H1 (cell line): ENCODE data around the gene DDR2. TPM values are rescaled to one million over a fixed set of nuclear protein-coding genes. Genes with fewer than 3 reads are reported as not detected.

Experiments used
- CTCF ChIA-PET: fragments of 300-600 bp; sonication (Branson Sonifier 250); formaldehyde crosslinking; loops from one replicate; lab custom pipeline; 2021; ENCODE audit not compliant: partially characterized antibody; lab: Charles Lee
- POLR2A ChIA-PET: fragments of 300-600 bp; sonication (Branson Sonifier 250); formaldehyde crosslinking; loops from one replicate; lab custom pipeline; 2021; ENCODE audit warnings: inconsistent platforms; ENCODE audit not compliant: partially characterized antibody; lab: Charles Lee
- DNase-seq, 2 experiments: peaks; one replicate each; pipeline versions ENCODE4 v3.0.0 to v3.0.0-alpha.2; 2010 to 2022; ENCODE audit warnings: low spot score in 2 of 2, low read depth in 1 of 2, mixed read lengths in 1 of 2
- FAIRE-seq: peaks from 2 replicates; lab custom pipeline; 2011; peaks lifted over from hg19 to GRCh38; lab: Jason Lieb, UNC
- H2AFZ ChIP-seq: 2 replicates; pipeline ENCODE4 v1.8.1; 2012; ENCODE audit warnings: low read length, inconsistent platforms
- H2AK5ac ChIP-seq: 2 replicates; pipeline ENCODE4 v1.6.1; 2013; ENCODE audit warnings: low read depth, low read length
- H2BK120ac ChIP-seq: replicated peaks from 2 replicates; pipeline ENCODE3; 2013; ENCODE audit warnings: low read depth, low read length, inconsistent platforms
- H2BK12ac ChIP-seq: 2 replicates; pipeline ENCODE4 v1.6.1; 2013; ENCODE audit warnings: low read depth, low read length
- H2BK15ac ChIP-seq: 2 replicates; pipeline ENCODE4 v1.6.1; 2013; ENCODE audit warnings: low read length
- H2BK20ac ChIP-seq: 2 replicates; pipeline ENCODE4 v1.6.1; 2013; ENCODE audit warnings: low read length
- H2BK5ac ChIP-seq: 2 replicates; pipeline ENCODE4 v1.6.1; 2013; ENCODE audit warnings: low read depth, low read length
- H3K14ac ChIP-seq: 2 replicates; pipeline ENCODE4 v1.6.1; 2013; ENCODE audit warnings: inconsistent platforms; ENCODE audit not compliant: insufficient read length
- H3K18ac ChIP-seq: 2 replicates; pipeline ENCODE4 v1.6.1; 2013; ENCODE audit warnings: low read length; ENCODE audit errors: extremely low read depth
- H3K23ac ChIP-seq: 2 replicates; pipeline ENCODE4 v1.6.1; 2013; ENCODE audit warnings: inconsistent platforms; ENCODE audit not compliant: insufficient read length
- H3K23me2 ChIP-seq: 2 replicates; pipeline ENCODE4 v1.6.1; 2013; ENCODE audit warnings: low read depth, low read length
- H3K27ac ChIP-seq: 2 replicates; pipeline ENCODE4 v1.6.1; 2011; ENCODE audit warnings: low read depth, low read length, inconsistent platforms
- H3K27me3 ChIP-seq, 4 experiments: replicated peaks in 1 of 4; 1 replicate in 1 of 4; 2 replicates in 3 of 4; pipeline versions ENCODE4 v1.6.1 to v1.8.1; 2011 to 2013; ENCODE audit warnings: low read length in 3 of 4, mild to moderate bottlenecking in 3 of 4, inconsistent platforms in 2 of 4, mixed read lengths in 2 of 4, moderate library complexity in 1 of 4; ENCODE audit not compliant: control insufficient read depth in 3 of 4, insufficient read depth in 3 of 4; ENCODE audit errors: extremely low read depth in 1 of 4
- H3K36me3 ChIP-seq, 4 experiments: 2 replicates each; pipeline versions ENCODE4 v1.6.1 to v1.8.1; 2011 to 2013; ENCODE audit warnings: mild to moderate bottlenecking in 4 of 4, low read length in 3 of 4, moderate library complexity in 2 of 4, control low read depth in 1 of 4, inconsistent platforms in 1 of 4; ENCODE audit not compliant: insufficient read depth in 4 of 4, control insufficient read depth in 2 of 4
- H3K4ac ChIP-seq: replicated peaks from 2 replicates; pipeline ENCODE3; 2013; ENCODE audit warnings: low read length, low read depth, mixed read lengths, inconsistent platforms; ENCODE audit not compliant: insufficient read length
- H3K4me1 ChIP-seq, 4 experiments: replicated peaks in 1 of 4; 1 replicate in 1 of 4; 2 replicates in 3 of 4; pipeline versions ENCODE4 v1.6.1 to v1.8.1; 2011 to 2013; ENCODE audit warnings: low read length in 3 of 4, inconsistent platforms in 2 of 4, mixed read lengths in 1 of 4; ENCODE audit not compliant: insufficient read depth in 4 of 4, control insufficient read depth in 3 of 4
- H3K4me2 ChIP-seq, 2 experiments: 2 replicates each; pipeline versions ENCODE4 v1.6.1 to v1.8.1; 2011 to 2013; ENCODE audit warnings: low read depth in 2 of 2, low read length in 2 of 2, control low read depth in 1 of 2, inconsistent platforms in 1 of 2, mild to moderate bottlenecking in 1 of 2; ENCODE audit not compliant: insufficient read depth in 1 of 2
- H3K4me3 ChIP-seq, 4 experiments: fragments of 200-600, 300-600 bp in 1 of 4; sonication (generic), shearing (Covaris generic), sonication (Bioruptor Twin) in 1 of 4; 2 replicates each; pipeline versions ENCODE4 v1.5.1 to v1.8.1; 2011 to 2016; ENCODE audit warnings: low read length in 4 of 4, low read depth in 3 of 4, control low read depth in 2 of 4, inconsistent platforms in 2 of 4, mild to moderate bottlenecking in 2 of 4, mixed read lengths in 1 of 4, moderate library complexity in 1 of 4; ENCODE audit not compliant: insufficient read depth in 2 of 4; ENCODE audit errors: extremely low read depth in 1 of 4
- H3K56ac ChIP-seq: replicated peaks from 2 replicates; pipeline ENCODE3; 2013; ENCODE audit warnings: low read depth, mild to moderate bottlenecking, mixed read lengths, low read length, inconsistent platforms; ENCODE audit not compliant: insufficient read length
- H3K79me1 ChIP-seq: 2 replicates; pipeline ENCODE4 v1.6.1; 2013; ENCODE audit warnings: low read depth, low read length, control low read depth
- H3K79me2 ChIP-seq, 2 experiments: 2 replicates each; pipeline versions ENCODE4 v1.6.1 to v1.8.1; 2012 to 2013; ENCODE audit warnings: low read length in 2 of 2, mild to moderate bottlenecking in 2 of 2, inconsistent platforms in 1 of 2; ENCODE audit not compliant: insufficient read depth in 2 of 2, control insufficient read depth in 1 of 2
- H3K9ac ChIP-seq, 4 experiments: replicated peaks in 1 of 4; 1 replicate in 1 of 4; 2 replicates in 3 of 4; pipeline versions ENCODE4 v1.6.1 to v1.8.1; 2011 to 2013; ENCODE audit warnings: low read depth in 3 of 4, low read length in 3 of 4, control low read depth in 2 of 4, mild to moderate bottlenecking in 2 of 4, moderate library complexity in 2 of 4, inconsistent platforms in 1 of 4; ENCODE audit errors: extremely low read depth in 1 of 4
- H3K9me3 ChIP-seq, 2 experiments: 2 replicates each; pipeline versions ENCODE4 v1.6.1 to v1.8.1; 2012 to 2013; ENCODE audit warnings: mild to moderate bottlenecking in 2 of 2, moderate library complexity in 2 of 2, control low read depth in 1 of 2, inconsistent platforms in 1 of 2, low read depth in 1 of 2, low read length in 1 of 2, mixed read lengths in 1 of 2; ENCODE audit not compliant: insufficient read depth in 2 of 2
- H4K20me1 ChIP-seq, 2 experiments: replicated peaks in 1 of 2; 2 replicates each; pipeline versions ENCODE3 to v1.8.1; 2011 to 2013; ENCODE audit warnings: inconsistent platforms in 2 of 2, low read length in 2 of 2, mild to moderate bottlenecking in 1 of 2; ENCODE audit not compliant: insufficient read depth in 2 of 2, control insufficient read depth in 1 of 2
- H4K5ac ChIP-seq: 2 replicates; pipeline ENCODE4 v1.6.1; 2013; ENCODE audit warnings: low read length, low read depth, mixed read lengths, inconsistent platforms; ENCODE audit not compliant: insufficient read length
- H4K8ac ChIP-seq: 2 replicates; pipeline ENCODE4 v1.8.0; 2013; ENCODE audit warnings: mild to moderate bottlenecking, moderate library complexity, low read length, inconsistent platforms; ENCODE audit not compliant: insufficient read depth; ENCODE audit errors: extremely low read depth
- H4K91ac ChIP-seq: replicated peaks from 2 replicates; pipeline ENCODE3; 2013; ENCODE audit warnings: low read length, mixed read lengths, inconsistent platforms; ENCODE audit not compliant: insufficient read length
- ASH2L ChIP-seq: fragments of 200-600, 300-600 bp; sonication (generic); IDR thresholded peaks from one replicate; pipeline ENCODE4 v1.7.1; 2017; ENCODE audit warnings: low read length
- CTBP2 ChIP-seq: IDR thresholded peaks from 2 replicates; pipeline ENCODE4 v1.7.0; 2011; ENCODE audit warnings: borderline replicate concordance, mild to moderate bottlenecking, moderate library complexity, mixed read lengths, low read length; ENCODE audit not compliant: insufficient read depth, insufficient read length
- GTF2F1 ChIP-seq: IDR thresholded peaks from 2 replicates; pipeline ENCODE4 v1.6.1; 2012; ENCODE audit warnings: low read depth, low read length, improper control_type of control experiment, borderline replicate concordance
- KDM1A ChIP-seq: fragments of 200-600, 300-600 bp; sonication (generic); IDR thresholded peaks from 2 replicates; pipeline ENCODE4 v1.7.1; 2016; ENCODE audit warnings: mild to moderate bottlenecking, low read length, borderline replicate concordance
- MAFK ChIP-seq: IDR thresholded peaks from 2 replicates; pipeline ENCODE4 v1.6.1; 2012; ENCODE audit warnings: low read depth, mild to moderate bottlenecking, improper control_type of control experiment, low read length
- NANOG ChIP-seq: IDR thresholded peaks from 2 replicates; pipeline ENCODE4 v1.6.1; 2011; ENCODE audit warnings: low read length, low read depth, mild to moderate bottlenecking, inconsistent platforms; ENCODE audit not compliant: insufficient read depth, poor library complexity, severe bottlenecking
- POU5F1 ChIP-seq: IDR thresholded peaks from 2 replicates; pipeline ENCODE4 v1.6.1; 2011; ENCODE audit warnings: low read depth, mild to moderate bottlenecking, low read length, moderate library complexity
- SAP30 ChIP-seq: fragments of 300-600 bp; sonication (generic); IDR thresholded peaks from 2 replicates; pipeline ENCODE4 v1.7.1; 2012; ENCODE audit warnings: low read length, moderate library complexity, mild to moderate bottlenecking, inconsistent platforms; ENCODE audit not compliant: insufficient read depth, insufficient replicate concordance
- SP2 ChIP-seq: IDR thresholded peaks from 2 replicates; pipeline ENCODE4 v1.6.1; 2012; ENCODE audit warnings: mild to moderate bottlenecking, low read length, inconsistent platforms
- SP4 ChIP-seq: IDR thresholded peaks from 2 replicates; pipeline ENCODE4 v1.6.1; 2012; ENCODE audit warnings: low read length, inconsistent platforms
- WGBS, 2 experiments: shearing (Covaris generic) in 1 of 2; methylation state at CpG; one replicate each; pipeline versions ENCODE4 v1.1.6 to v1.1.7; 2013 to 2015; ENCODE audit warnings: low lambda C conversion rate in 2 of 2, mixed read lengths in 2 of 2, inconsistent platforms in 1 of 2, low coverage in 1 of 2, missing lambda C conversion rate in 1 of 2; ENCODE audit not compliant: insufficient replicate concordance in 2 of 2, insufficient coverage in 1 of 2, insufficient read length in 1 of 2; ENCODE audit errors: extremely low coverage in 1 of 2, missing lambda C conversion rate in 1 of 2; 5-methylcytosine and 5-hydroxymethylcytosine counted together
- polyA plus RNA-seq, 7 experiments: library from polyadenylated mRNA; depleted of rRNA in 3 of 7; stranded (reverse) in 5 of 7; unstranded in 2 of 7; fragments of >200 nt in 5 of 7; fragments of 200-250 nt in 2 of 7; gene quantifications; 1 replicate in 5 of 7; 2 replicates in 1 of 7; 4 replicates in 1 of 7; pipeline versions ENCODE4 v1.2.1 to v1.2.3, GENCODE V29; 2011 to 2013; ENCODE audit warnings: missing spikeins in 2 of 7, mixed read lengths in 2 of 7
- total RNA-seq: library from RNA; stranded (reverse); fragmentation: NEBNext Ultra II Directional; extraction: Animal tissue kit (Norgen Biotek cat#: 25700); gene quantifications from 2 replicates; pipeline ENCODE4 v1.2.1, GENCODE V29; 2021
- TF ChIP-seq, protein P1 (sequence below): IDR thresholded peaks from 2 replicates; pipeline ENCODE4 v1.6.1; 2011; ENCODE audit warnings: low read depth, mild to moderate bottlenecking, low read length; ENCODE audit not compliant: insufficient read depth

The DDR2 gene
- total and polyA plus RNA-seq, 2 of the 8 experiments (the other 6 are each of a cell fraction or from before 2014, with no cell fraction given) = 1.00 to 2.1 TPM

DNA sequence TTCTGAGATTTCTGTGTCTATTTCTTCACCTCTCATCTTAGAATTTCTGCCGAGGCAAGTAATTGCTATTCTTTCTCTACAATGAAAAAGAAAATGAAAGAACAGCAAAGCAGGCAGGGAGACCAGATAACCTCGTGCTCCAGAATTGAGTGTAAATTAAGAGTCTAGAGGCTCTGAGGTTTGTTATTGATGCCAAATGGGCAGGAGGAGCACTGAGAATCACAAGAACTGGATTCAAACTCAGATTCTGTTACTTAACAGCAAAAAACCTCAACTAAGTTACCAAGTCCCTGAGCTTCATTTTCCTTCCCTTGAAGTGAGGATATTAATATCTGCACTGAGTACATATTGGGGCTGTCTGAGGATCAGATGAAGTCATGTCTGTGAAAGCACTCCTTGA is 5.5 kb upstream of the DDR2 start:
- ChIA-PET POLR2A (no interaction called here), CTCF (interaction anchor here (1.0 to 3.6 kb wide), 8 partner anchors 9 to 107 kb away, joined by 3 to 16 read pairs (median 4); no protein-coding TSS in a partner anchor)
- H2BK5ac ChIP-seq = no peak overlapping the region
- H2BK15ac ChIP-seq = no peak overlapping the region
- no peaks in the 10 kb centered on the region for H3K79me1 ChIP-seq
- H3K4me1 ChIP-seq = no peaks in the 10 kb centered on the region
- FAIRE-seq (no peak), DNase-seq (no peak)
- 90% methylated on average over 2 of the region's 2 CpGs; no CpG with 5 or more reads in 1 of the 2 experiments for WGBS, 2 experiments
- no peaks in the 10 kb centered on the region for H3K27me3 ChIP-seq
- no peak overlapping the region for H2BK12ac ChIP-seq
- no peak overlapping the region for H3K27ac ChIP-seq
- H3K9me3 ChIP-seq = no peaks in the 10 kb centered on the region
- no peak overlapping the region for H3K4ac ChIP-seq
- no peaks in the 10 kb centered on the region for H3K23me2 ChIP-seq
- H3K36me3 ChIP-seq = no peaks in the 10 kb centered on the region
- no peak overlapping the region for H2AK5ac ChIP-seq
- H3K4me3 ChIP-seq = no peak overlapping the region
- H3K4me2 ChIP-seq = no peak overlapping the region
- H3K18ac ChIP-seq = no peak overlapping the region
- H3K56ac ChIP-seq = no peak overlapping the region
- H3K79me2 ChIP-seq = no peaks in the 10 kb centered on the region
- no peak overlapping the region for H4K91ac ChIP-seq
- no peak for TF ChIP-seq SAP30
- TF ChIP-seq, protein P1, sequence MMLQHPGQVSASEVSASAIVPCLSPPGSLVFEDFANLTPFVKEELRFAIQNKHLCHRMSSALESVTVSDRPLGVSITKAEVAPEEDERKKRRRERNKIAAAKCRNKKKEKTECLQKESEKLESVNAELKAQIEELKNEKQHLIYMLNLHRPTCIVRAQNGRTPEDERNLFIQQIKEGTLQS = no peak
- TF ChIP-seq ASH2L = no peak
- no peak for TF ChIP-seq MAFK
- TF ChIP-seq SP2 = no peak
- TF ChIP-seq NANOG = no peak
- no peak for TF ChIP-seq KDM1A
- no peak for TF ChIP-seq SP4
- no peak for TF ChIP-seq CTBP2
- no peak for TF ChIP-seq GTF2F1
- no peak for TF ChIP-seq POU5F1
- H4K8ac ChIP-seq = no peak overlapping the region
- no peak overlapping the region for H4K5ac ChIP-seq
- no peak overlapping the region for H2BK20ac ChIP-seq
- no peak overlapping the region for H3K14ac ChIP-seq
- no peak overlapping the region for H2AFZ ChIP-seq
- H3K23ac ChIP-seq = no peak overlapping the region
- H4K20me1 ChIP-seq = no peaks in the 10 kb centered on the region
- no peak overlapping the region for H2BK120ac ChIP-seq
- no peak overlapping the region for H3K9ac ChIP-seq
